SK-N-SH (cell line): Measurements from ENCODE around the gene ARPC5L.

Experiments
- CTCF ChIP-seq: fragments of 200-600 bp; sonication (generic); IDR thresholded peaks from 2 replicates; pipeline ENCODE4 v1.6.1; 2017; ENCODE audit warnings: antibody characterized with exemption, mild to moderate bottlenecking, moderate library complexity
- FOXJ3 ChIP-seq: sonication (generic); formaldehyde crosslinking; IDR thresholded peaks from 2 replicates; pipeline ENCODE4 v1.5.1; 2020; ENCODE audit warnings: mild to moderate bottlenecking, missing genetic modification reagents
- NFIC ChIP-seq: IDR thresholded peaks from 2 replicates; pipeline ENCODE4 v1.4.0; 2012; ENCODE audit warnings: borderline replicate concordance
- RAD21 ChIP-seq: IDR thresholded peaks from 2 replicates; pipeline ENCODE4 v1.6.1; 2012; ENCODE audit warnings: mild to moderate bottlenecking, low read length
- SMC3 ChIP-seq: IDR thresholded peaks from 2 replicates; pipeline ENCODE4 v1.6.1; 2012; ENCODE audit warnings: low read depth, low read length, improper control_type of control experiment

DNA sequence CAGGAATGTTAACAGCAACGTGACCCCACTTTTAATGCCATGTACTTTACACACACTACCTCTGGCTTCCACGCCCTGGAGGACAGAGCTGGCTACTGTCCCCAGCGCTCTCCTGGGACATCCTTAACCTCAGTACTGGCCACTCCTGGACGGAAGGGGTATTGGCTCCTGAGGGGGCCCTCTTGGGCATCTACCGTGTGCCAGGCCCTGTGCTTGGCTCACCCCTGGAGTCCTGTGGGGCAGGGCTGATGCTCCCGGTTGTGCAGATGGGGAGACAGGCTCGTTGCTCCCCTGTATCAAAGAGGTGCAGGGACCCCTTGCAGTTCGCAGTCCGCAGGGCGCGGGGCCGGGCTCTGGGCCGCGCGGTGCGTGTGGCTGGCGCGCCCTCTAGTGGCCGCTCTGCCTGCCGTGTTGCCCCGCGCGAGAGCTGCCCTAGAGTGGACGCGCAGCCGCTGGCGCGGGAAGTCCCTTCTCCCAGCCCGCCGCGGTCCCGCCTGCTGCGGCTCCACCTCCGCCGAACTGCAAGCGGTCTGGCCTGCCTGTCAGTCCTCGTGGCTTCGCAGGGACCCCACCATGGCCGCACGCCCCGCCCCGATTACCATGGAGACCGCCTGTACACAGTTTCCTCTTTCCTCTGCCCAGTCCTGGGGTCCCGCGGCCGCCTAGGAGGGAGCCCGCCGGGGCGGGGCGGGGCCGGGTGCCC is 8.9 kb upstream of the ARPC5L start, which contains the start of gene WDR38:
- TF ChIP-seq CTCF (peak; percentile 99), RAD21 (peak; percentile 78), NFIC (no peak), FOXJ3 (CRISPR knock-in tag) (no peak), SMC3 (peak; percentile 85)
